ENCODE data around the gene ASS1.

GRCh38 chr9:130443456-130443801 lies 1.3 kb upstream of the ASS1 start:
- TF ChIP-seq POLR2A (IDR thresholded peaks at IDR 0.05) = no peak
- TF ChIP-seq CTCF (IDR thresholded peaks at IDR 0.05) = no peak
- no peak for TF ChIP-seq POLR2AphosphoS5 (IDR thresholded peaks at IDR 0.05)
